Dendritic cell treated with granulocyte-macrophage colony-stimulating factor and Interleukin-4, amounts not matched to agents 40 ng/mL and 50 ng/mL, for 4 days (primary cell): Measurements from ENCODE around the gene SGPP2.

Experiments used
- H3K27ac Mint-ChIP-seq: one replicate; pipeline ENCODE4 v1.8.0; 2022; ENCODE audit warnings: mild to moderate bottlenecking, mixed read lengths
- H3K27me3 Mint-ChIP-seq: one replicate; pipeline ENCODE4 v1.8.0; 2022; ENCODE audit warnings: mild to moderate bottlenecking, mixed read lengths
- H3K36me3 Mint-ChIP-seq: one replicate; pipeline ENCODE4 v1.8.0; 2022; ENCODE audit warnings: low read depth, mixed read lengths
- H3K4me1 Mint-ChIP-seq: one replicate; pipeline ENCODE4 v1.8.0; 2022; ENCODE audit warnings: low read depth, mixed read lengths
- H3K4me3 Mint-ChIP-seq: one replicate; pipeline ENCODE4 v1.8.0; 2022; ENCODE audit warnings: mild to moderate bottlenecking, moderate library complexity, mixed read lengths
- H3K9me3 Mint-ChIP-seq: one replicate; pipeline ENCODE4 v1.8.0; 2022; ENCODE audit warnings: mixed read lengths
- intact Hi-C: fragments of 100-400 bp; cut with micrococcal nuclease; formaldehyde crosslinking; loops from one replicate; pipeline ENCODE4 v1.15.0; 2022

Gene SGPP2

DNA sequence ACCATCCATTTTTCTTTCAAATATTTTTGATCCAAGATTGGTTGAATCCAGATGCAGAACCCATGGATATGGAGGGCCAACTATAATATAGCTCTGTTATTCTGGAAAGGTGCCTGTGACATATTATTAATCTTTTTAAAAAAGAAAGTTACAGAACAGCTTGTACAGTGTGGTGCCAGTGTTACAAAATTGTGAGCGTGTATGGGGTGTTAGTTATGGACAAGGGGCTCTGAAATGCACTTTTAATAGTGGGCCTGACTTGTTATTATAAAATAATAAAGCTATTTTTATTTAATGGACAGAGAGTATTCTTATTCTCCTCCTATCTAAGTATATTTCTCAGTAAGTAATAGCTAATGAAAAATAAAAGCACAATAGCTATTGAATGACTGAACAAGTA lies 120.3 kb downstream of the SGPP2 start:
- intact Hi-C loops, result no loop called here
- H3K4me3 Mint-ChIP-seq, result no peak overlapping the region

DNA sequence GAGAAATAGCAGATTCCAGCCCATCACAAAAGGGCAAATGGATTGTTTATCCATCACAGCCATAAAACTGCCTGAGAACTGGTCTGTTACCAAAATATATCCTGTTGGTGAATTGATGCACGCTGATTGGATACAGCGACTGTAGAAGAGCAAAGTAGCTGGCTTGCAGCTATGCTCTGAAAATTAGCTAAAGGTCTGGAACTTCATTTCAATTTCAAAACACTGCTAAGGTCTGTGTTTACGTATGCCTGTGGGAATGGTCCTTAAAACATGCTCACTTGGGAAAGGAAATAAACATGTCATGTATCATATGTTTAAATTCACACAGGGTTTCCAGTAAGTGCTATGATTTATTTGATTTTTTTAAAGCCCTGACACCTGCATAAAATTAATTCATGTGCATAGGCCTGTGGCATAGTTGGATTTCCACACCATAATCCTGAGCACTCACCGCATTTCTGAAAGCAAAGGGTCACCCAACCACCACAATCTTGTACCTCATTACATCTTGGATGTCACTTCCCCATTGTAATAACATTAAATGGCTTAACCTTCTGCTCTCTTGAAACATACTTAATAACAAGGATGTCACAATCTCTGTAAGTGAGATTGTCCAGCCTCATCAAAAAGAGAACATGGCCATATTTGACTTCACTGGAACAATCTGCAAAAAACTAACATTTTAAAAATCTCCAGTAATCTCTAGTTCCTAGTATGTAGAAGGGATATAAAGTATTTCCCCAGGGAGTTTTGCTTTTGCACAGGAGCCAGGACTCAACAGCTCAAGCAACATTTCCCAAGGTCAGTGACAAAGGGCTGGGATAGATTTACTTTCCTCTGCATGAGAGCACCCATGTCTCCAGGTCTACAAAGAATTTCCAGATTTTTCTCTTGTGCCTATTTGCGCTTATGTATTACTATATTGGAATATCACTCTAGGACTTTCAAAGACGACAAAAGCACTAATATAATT lies 121.8 kb downstream of the SGPP2 start:
- no peak overlapping the region for H3K27ac Mint-ChIP-seq
- H3K4me3 Mint-ChIP-seq, result no peak overlapping the region
- no peaks in the 10 kb centered on the region for H3K4me1 Mint-ChIP-seq
- no peaks in the 10 kb centered on the region for H3K36me3 Mint-ChIP-seq
- no peaks in the 10 kb centered on the region for H3K9me3 Mint-ChIP-seq
- intact Hi-C loops, result no loop called here
- H3K27me3 Mint-ChIP-seq, result peaks cover 18% of the 10 kb centered on the region

More for the DNA sequence above, 120.3 kb downstream of the SGPP2 start:
- H3K27me3 Mint-ChIP-seq, result peaks cover 12% of the 10 kb centered on the region
- H3K36me3 Mint-ChIP-seq, result no peaks in the 10 kb centered on the region
- H3K9me3 Mint-ChIP-seq, result no peaks in the 10 kb centered on the region
- H3K4me1 Mint-ChIP-seq, result no peaks in the 10 kb centered on the region
- H3K27ac Mint-ChIP-seq, result no peak overlapping the region

DNA sequence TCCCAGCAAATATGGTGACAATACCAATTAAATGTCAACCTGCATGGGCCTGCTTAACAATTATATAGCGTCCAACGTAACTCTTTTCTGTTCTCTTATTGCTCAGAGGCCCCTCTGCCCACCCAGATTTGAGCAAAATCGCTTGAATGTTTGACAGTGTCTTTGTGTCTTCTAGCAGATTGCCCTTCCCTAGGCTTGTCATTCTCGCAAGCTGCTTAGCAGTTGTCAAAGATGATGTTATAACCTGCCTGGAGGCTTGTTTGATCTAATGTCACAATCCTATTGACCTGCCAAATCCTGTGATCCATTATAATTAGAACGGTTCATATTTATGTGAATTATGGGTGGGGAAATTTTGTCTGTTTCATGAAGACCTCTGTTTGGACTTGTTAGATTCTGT lies 122.7 kb downstream of the SGPP2 start:
- no peaks in the 10 kb centered on the region for H3K9me3 Mint-ChIP-seq

DNA sequence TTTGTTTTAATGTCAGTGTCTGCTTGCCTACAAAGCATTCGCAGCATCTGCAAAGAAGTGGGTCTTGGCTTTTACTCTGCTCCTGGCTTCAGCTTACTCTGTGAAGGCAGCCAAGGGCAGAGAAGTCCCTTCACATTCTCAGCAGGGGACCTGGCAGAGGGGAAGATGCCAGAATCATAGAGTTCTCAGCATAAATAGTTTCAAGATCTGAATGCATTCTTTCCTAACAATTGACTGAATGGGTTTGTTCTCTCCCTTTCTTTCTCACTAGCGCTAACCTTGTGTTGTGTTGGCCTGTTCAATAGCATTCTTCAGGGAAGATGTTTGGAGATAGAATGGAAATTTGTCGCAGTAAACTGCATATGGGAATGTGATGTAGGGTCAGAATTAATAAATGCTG lies 124.6 kb downstream of the SGPP2 start:
- H3K36me3 Mint-ChIP-seq, result no peaks in the 10 kb centered on the region
- H3K27me3 Mint-ChIP-seq, result peaks cover 20% of the 10 kb centered on the region
- H3K4me1 Mint-ChIP-seq, result no peaks in the 10 kb centered on the region
- no peak overlapping the region for H3K27ac Mint-ChIP-seq
- intact Hi-C loops, result no loop called here
- no peaks in the 10 kb centered on the region for H3K9me3 Mint-ChIP-seq
- no peak overlapping the region for H3K4me3 Mint-ChIP-seq

More for the DNA sequence above, 122.7 kb downstream of the SGPP2 start:
- H3K27me3 Mint-ChIP-seq, result peaks cover 18% of the 10 kb centered on the region
- no peak overlapping the region for H3K4me3 Mint-ChIP-seq
- intact Hi-C loops, result no loop called here
- H3K36me3 Mint-ChIP-seq, result no peaks in the 10 kb centered on the region
- H3K4me1 Mint-ChIP-seq, result no peaks in the 10 kb centered on the region
- H3K27ac Mint-ChIP-seq, result no peak overlapping the region

- Mint-ChIP-seq H3K36me3 (no peaks in the 10 kb centered on the region), H3K27ac (no peak overlapping the region), H3K9me3 (no peaks in the 10 kb centered on the region), H3K4me3 (no peak overlapping the region), H3K27me3 (peaks cover 22% of the 10 kb centered on the region), H3K4me1 (no peaks in the 10 kb centered on the region)
- intact Hi-C loops, result no loop called here
These were observed 130.2 kb downstream of the SGPP2 start for GRCh38 chr2:222554517-222554916.

DNA sequence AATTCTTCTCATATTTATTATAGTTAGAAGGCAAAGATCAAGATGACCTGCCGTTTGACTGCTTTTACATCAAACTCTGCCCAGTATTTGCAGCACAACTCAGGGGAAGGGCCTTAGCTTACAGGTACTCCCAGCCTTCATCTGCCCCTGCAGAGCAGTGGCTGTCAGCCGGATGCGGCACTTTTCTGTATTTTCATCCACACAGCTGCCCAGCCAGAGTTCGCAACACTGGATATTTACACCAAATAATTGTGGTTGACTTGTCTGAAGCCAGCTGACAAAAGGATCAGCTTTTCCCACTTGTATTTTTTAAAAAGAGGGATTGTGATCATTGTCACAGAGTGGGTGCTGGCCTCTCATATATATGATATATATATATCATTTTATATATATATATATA lies 136.8 kb downstream of the SGPP2 start:
- Mint-ChIP-seq H3K27ac (no peak overlapping the region), H3K27me3 (peaks cover 4% of the 10 kb centered on the region), H3K4me1 (no peaks in the 10 kb centered on the region), H3K4me3 (no peak overlapping the region), H3K9me3 (no peaks in the 10 kb centered on the region), H3K36me3 (peaks cover 6% of the 10 kb centered on the region)
- intact Hi-C loops, result loop anchor here (1.0 kb wide), 1 partner anchor 504 kb away; no protein-coding TSS in a partner anchor

- intact Hi-C loops, result loop anchor here (1.0 kb wide), 2 partner anchors 244 to 505 kb away; no protein-coding TSS in a partner anchor
- peaks cover 14% of the 10 kb centered on the region for H3K36me3 Mint-ChIP-seq
- peaks cover 3% of the 10 kb centered on the region for H3K27me3 Mint-ChIP-seq
- no peaks in the 10 kb centered on the region for H3K9me3 Mint-ChIP-seq
- H3K4me3 Mint-ChIP-seq, result no peak overlapping the region
- no peak overlapping the region for H3K27ac Mint-ChIP-seq
- no peaks in the 10 kb centered on the region for H3K4me1 Mint-ChIP-seq
These were observed 137.7 kb downstream of the SGPP2 start for GRCh38 chr2:222561817-222562645.

GRCh38 chr2:222563106-222563718 lies 138.9 kb downstream of the SGPP2 start:
- H3K4me3 Mint-ChIP-seq, result no peak overlapping the region
- H3K27me3 Mint-ChIP-seq, result peaks cover 2% of the 10 kb centered on the region
- H3K9me3 Mint-ChIP-seq, result no peaks in the 10 kb centered on the region
- no peak overlapping the region for H3K27ac Mint-ChIP-seq
- no peaks in the 10 kb centered on the region for H3K4me1 Mint-ChIP-seq
- peaks cover 21% of the 10 kb centered on the region for H3K36me3 Mint-ChIP-seq
- intact Hi-C loops, result no loop called here

DNA sequence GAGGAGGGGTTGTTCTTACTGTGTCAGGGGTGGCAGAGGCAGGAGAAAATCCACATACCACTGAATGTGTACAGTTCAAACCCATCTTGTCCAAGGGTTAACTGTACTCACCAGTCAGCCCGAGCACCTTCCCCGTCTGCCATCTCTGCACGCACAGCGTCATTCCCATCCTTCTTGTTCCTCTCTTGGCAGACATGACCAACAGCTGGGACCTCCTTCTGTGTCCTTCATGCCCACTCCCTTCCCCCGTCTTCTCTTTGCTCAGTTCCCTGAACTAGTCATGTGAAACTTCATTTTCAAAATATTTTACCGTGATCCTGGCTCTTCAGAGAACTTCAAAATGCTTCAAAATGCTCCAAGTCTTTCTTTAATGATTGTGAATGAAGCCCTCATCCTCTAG lies 139.6 kb downstream of the SGPP2 start:
- no peaks in the 10 kb centered on the region for H3K9me3 Mint-ChIP-seq
- no peak overlapping the region for H3K27ac Mint-ChIP-seq
- no peak overlapping the region for H3K4me3 Mint-ChIP-seq
- H3K36me3 Mint-ChIP-seq, result peaks cover 29% of the 10 kb centered on the region
- H3K4me1 Mint-ChIP-seq, result no peaks in the 10 kb centered on the region
- intact Hi-C loops, result no loop called here
- no peaks in the 10 kb centered on the region for H3K27me3 Mint-ChIP-seq

GRCh38 chr2:222566229-222566628 lies 141.9 kb downstream of the SGPP2 start:
- Mint-ChIP-seq H3K27ac (no peak overlapping the region), H3K27me3 (no peaks in the 10 kb centered on the region), H3K4me3 (no peak overlapping the region), H3K9me3 (no peaks in the 10 kb centered on the region), H3K36me3 (peaks cover 40% of the 10 kb centered on the region), H3K4me1 (no peaks in the 10 kb centered on the region)
- intact Hi-C loops, result no loop called here

DNA sequence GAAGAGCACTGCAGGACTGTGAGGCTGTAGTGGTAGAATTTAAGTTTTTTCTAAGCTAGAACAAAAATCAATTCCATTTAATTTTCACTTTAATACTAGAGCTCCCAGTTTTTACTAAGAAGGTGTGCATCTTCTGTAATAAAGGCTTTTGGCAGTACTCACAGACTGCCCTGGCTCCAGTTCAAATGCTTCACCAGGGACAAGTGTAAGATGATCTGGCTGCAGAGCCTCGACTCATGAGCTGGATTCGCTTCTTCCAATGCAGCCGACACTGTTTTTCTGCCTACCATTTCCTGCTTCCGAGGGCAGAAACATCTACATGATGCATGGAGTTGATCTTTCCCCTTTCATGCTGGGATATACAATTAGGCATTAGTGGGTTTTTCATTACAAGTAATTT lies 144.5 kb downstream of the SGPP2 start:
- Mint-ChIP-seq H3K36me3 (peaks cover 54% of the 10 kb centered on the region), H3K27ac (no peak overlapping the region), H3K27me3 (no peaks in the 10 kb centered on the region), H3K9me3 (no peaks in the 10 kb centered on the region), H3K4me3 (no peak overlapping the region), H3K4me1 (peaks cover 5% of the 10 kb centered on the region)
- intact Hi-C loops, result no loop called here

DNA sequence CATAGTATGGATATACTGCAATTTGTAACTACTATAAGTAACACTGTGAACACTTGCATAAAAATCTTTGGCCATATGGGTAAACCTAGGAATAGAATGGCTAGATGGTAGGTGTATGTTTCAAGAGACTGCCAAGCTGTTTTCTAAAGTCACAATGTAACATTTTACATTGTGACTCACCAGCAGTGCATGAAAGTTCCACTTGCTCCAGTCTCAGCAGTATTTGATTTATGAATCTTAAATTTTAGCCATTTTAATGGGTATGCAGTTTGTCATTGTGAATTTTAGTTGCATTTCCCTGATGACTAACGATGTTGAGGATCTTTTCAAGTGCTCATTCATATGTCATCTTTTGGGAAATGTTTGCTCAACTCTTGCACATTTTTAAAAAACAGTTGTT lies 145.5 kb downstream of the SGPP2 start:
- Mint-ChIP-seq H3K27me3 (no peaks in the 10 kb centered on the region), H3K36me3 (peaks cover 64% of the 10 kb centered on the region), H3K4me1 (peaks cover 5% of the 10 kb centered on the region), H3K9me3 (no peaks in the 10 kb centered on the region), H3K27ac (no peak overlapping the region), H3K4me3 (no peak overlapping the region)
- intact Hi-C loops, result no loop called here

DNA sequence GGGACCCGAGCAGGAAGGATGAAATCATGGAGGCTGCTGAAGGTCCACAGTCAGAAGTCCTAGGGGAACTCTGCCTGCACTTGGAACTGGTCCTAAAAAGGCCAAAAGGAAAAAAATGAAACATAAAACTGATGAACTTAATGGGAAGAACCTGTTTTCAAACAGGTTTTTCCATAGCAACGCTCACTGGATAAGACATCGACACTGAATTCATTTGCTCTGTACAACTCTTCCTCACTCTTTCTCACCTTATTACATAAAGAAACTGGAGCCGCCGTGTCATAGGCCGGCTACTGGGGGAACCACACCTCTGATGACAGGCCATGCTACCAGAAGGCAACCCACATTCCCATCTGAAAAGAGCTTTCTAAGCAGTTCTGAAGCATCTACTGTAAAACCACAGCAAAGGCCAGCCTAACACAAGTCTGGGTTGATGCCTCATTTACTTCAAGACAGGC lies 147.9 kb downstream of the SGPP2 start:
- H3K9me3 Mint-ChIP-seq, result no peaks in the 10 kb centered on the region
- no peak overlapping the region for H3K4me3 Mint-ChIP-seq
- no peak overlapping the region for H3K27ac Mint-ChIP-seq
- H3K27me3 Mint-ChIP-seq, result no peaks in the 10 kb centered on the region
- peaks cover 50% of the 10 kb centered on the region for H3K36me3 Mint-ChIP-seq
- intact Hi-C loops, result no loop called here
- H3K4me1 Mint-ChIP-seq, result peaks cover 16% of the 10 kb centered on the region
